Glomerular visceral epithelial cell (primary cell): ENCODE measurements around the gene AQP5.

Experiments used
- DNase-seq: peaks from one replicate; pipeline ENCODE4 v3.0.0-alpha.2; 2016; ENCODE audit errors: extremely low spot score

Gene AQP5

DNA sequence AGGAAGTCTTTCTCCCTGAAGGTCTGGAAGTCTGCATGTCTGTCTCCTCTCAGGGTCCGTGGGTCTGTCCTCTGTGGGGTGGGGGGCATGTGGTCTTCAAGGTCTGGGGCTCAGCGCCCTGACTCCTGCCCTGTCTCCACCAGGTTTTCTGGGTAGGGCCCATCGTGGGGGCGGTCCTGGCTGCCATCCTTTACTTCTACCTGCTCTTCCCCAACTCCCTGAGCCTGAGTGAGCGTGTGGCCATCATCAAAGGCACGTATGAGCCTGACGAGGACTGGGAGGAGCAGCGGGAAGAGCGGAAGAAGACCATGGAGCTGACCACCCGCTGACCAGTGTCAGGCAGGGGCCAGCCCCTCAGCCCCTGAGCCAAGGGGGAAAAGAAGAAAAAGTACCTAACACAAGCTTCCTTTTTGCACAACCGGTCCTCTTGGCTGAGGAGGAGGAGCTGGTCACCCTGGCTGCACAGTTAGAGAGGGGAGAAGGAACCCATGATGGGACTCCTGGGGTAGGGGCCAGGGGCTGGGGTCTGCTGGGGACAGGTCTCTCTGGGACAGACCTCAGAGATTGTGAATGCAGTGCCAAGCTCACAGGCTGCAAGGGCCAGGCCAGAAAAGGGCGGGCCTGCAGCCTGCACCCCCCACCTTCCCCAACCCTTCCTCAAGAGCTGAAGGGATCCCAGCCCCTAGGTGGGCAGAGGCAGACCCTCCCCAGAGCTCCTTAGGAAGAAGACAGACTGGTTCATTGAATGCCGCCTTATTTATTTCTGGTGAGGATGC is 3.4 kb downstream of the AQP5 start:
- DNase-seq, result no peak

GRCh38 chr12:49965836-49966235 is 4.2 kb downstream of the AQP5 start:
- DNase-seq, result no peak

GRCh38 chr12:49966511-49967041 is 4.9 kb downstream of the AQP5 start:
- no peak for DNase-seq

DNA sequence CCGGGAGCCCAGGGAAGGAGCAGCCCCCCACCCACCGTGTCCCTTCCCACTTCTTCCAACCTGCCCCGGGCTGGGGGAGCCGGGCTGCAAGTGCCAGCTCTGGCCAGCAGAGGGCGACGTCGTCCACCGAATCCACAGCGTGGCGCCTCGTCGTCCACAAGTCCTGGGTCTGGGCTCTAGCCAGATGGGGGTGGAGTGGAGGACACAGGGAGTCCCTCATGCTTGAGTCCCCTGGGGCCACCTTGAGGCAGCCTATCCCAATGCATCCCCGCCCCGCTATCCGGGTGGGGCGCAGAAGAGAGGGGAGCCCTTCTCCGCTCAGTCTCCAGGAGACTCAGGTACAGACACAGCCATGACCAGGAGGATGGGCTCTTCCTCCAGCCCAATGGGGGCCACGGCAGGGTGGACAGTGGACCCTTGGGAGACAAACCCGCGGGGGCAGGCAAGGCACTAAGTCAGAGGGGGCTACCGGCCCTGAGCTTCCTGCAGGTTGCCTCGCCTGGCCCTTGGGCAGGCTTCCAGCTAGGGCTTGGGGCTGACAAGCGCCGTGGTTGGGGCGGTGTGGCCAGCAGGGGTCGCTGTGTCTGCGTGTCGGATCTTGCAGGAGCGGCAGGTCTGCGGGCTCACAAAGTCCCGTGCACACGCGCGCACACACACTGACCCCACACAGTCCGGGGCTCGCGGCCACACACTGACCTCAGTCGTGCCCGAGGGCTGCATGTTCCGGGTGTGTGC is 5.5 kb downstream of the AQP5 start:
- peak; percentile 81 for DNase-seq

DNA sequence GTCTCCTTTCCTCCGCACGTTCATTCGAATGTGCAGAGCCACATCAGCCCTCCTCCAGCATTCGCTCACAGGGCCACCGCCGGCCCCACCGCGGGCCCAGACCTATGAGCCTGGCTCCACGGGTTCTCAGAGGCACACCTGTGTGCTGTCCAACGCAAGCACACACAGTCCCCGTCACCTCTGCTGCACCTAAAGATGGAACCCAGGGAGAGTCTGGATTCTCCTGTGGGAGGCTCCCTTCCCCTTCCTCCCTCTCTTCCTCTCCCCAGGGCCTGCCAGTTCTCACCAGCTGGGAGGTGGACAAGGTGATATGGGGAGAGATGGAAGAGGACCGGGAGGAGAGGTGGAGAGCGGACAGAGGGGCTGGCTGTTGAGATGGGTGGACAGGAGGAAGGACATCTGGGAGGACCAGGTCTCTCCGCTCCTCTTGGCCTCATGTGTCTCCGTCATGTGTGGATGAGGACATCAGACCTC is 6.1 kb downstream of the AQP5 start:
- DNase-seq, result no peak

- DNase-seq, result no peak
Measured at GRCh38 chr12:49968471-49968870, 6.8 kb downstream of the AQP5 start.

- DNase-seq, result no peak
Measured at GRCh38 chr12:49969027-49969426, 7.4 kb downstream of the AQP5 start.

DNA sequence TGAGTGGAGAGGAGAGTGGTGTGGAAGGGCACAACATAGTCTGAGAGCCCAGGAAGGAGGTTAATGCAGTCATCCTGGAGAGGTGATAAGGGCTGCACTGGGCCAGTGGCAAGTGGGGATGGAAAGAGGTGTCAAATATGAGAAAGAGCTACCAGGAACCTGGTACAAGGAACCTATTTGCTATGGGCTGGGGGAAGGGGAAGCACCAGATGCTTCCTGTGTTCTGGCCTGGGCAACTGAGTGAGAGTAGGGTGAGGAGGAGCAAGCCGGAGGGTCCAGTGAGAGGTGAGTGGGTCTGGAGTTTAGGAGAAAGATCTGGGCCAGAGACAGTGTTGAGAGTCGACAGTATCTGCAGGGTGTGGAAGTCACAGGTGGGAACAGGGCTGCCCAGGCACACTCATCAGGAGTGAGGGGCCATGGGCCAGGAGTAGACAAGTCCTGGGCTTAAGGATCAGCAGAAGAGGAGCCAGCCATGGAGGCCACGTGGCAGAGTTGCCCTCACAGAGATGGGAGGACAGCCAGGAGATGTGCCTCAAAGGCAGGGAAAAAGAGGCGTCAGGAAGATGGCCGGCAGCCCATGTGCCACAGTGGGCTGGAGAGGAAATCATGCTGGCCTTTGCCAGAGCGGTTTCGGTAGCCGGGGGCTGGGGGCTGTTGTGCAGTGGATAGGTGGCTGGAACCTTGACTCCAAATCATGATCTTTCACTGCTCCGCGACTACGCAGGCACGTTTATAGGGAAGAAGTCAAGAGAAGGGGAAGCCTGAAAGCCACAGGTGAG is 8.2 kb downstream of the AQP5 start:
- no peak for DNase-seq

- DNase-seq, result no peak
Measured at GRCh38 chr12:49970658-49971057, 9.0 kb downstream of the AQP5 start.

DNA sequence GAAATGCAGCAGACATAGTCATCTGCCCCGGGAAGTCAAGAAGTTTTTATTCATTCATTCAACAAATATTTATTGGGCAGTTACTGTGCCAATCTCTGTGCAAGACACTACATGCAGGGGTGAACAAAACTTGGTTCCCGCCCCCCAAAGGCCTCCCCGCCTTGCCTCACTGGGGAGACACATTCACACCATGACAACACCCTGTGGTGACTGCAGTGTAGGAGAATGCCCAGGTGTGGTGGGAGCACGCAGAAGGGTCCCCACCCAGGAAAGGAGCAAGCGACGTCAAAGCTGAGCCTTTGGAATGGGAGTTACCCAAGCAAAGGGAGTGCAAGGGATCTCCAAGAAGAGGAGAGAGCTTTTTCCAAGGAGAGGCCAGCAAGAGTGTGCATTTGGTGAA is 9.5 kb downstream of the AQP5 start:
- no peak for DNase-seq

- DNase-seq, result no peak
Measured at GRCh38 chr12:49972129-49972528, 10.5 kb downstream of the AQP5 start.

GRCh38 chr12:49972641-49973360 is 11.1 kb downstream of the AQP5 start, which contains the start of gene AQP6:
AQP6 (plus strand) TSS chr12:49972947; CDS start chr12:49973174, 227 bp downstream.
- DNase-seq, result no peak

GRCh38 chr12:49973361-49973830 is 11.7 kb downstream of the AQP5 start:
- DNase-seq, result no peak

DNA sequence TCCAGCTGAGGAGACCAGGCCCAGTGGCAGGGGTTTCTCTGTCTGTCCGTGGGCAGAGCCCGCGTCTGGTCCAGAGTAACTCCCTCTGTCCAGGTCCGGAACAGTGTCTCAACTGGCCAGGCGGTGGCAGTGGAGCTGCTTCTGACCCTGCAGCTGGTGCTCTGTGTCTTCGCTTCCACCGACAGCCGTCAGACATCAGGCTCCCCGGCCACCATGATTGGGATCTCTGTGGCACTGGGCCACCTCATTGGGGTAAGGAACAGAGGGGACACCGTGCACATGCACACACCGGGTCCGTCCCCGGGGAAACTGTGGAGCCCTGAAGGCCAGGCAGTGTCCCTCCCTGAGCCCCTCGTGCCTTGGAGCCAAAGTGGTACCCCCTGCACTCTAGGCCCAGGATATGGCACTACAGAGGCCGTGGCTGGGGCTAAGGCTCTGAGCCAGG is 12.6 kb downstream of the AQP5 start:
- peak; percentile 38 for DNase-seq

- DNase-seq, result no peak
Measured at GRCh38 chr12:49974677-49975317, 13.1 kb downstream of the AQP5 start.

DNA sequence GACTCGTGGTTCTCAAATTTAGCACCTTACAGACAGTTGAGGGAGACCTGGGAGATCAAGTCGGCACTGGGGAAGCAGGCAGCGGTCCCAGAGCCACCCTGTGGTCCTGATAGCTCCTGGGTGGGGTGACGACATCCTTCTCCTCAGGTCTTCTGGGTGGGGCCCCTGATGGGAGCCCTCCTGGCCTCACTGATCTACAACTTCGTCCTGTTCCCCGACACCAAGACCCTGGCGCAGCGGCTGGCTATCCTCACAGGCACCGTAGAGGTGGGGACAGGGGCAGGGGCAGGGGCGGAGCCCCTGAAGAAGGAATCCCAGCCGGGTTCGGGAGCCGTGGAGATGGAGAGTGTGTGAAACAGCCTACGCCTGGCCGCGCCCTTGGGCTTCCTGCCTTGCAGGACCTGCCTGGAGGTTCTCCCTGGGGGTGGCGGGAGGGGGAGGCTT is 13.7 kb downstream of the AQP5 start:
- DNase-seq, result no peak

DNA sequence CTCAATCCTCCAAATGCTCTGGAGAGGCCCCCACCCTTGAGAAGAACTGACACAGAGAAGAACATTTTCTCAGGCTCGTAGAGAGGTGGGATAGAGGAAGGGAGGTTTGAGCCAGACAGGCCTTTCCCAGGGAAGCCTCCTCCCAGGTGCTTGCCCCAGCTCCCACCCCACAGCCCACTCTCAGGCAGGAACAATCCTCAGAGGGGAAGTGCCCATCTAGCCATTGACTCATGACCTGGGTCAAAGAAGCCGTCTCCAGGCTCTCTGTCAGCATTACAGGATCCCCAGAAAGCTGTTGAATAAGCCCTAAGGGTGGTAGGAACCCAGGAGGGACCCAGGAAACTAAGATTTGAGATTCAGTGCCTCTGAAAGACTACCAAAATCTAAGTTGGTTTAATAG is 14.9 kb downstream of the AQP5 start:
- no peak for DNase-seq

- no peak for DNase-seq
Measured at GRCh38 chr12:49978125-49978524, 16.5 kb downstream of the AQP5 start.

DNA sequence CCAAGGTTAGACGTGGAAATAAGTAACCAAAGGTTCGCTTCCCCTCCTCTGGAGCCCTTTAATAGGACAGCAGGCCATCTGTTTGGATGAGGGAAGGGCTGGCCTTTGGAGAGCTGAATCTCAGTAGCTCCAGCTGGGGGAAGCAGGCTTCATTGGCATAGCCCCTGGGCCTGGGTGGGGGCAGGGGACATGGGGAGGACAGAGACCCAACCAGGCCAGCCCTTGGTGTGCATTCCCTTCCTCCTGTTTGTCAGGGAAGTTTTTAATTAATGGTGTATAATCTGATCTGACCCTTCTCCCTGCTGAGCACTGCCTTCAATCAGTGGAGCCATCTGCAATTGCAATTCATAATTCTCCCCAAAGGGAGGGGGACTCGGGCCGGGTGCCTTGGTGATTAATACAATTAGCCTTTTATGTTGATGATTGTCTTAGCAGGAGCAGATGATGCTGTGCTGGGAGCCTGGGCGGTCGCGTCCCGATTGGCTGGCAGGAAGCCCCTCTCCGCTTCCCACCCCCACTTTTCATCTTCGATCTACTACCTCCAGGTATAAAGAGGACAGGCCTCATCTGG is 17.4 kb downstream of the AQP5 start:
- no peak for DNase-seq

DNA sequence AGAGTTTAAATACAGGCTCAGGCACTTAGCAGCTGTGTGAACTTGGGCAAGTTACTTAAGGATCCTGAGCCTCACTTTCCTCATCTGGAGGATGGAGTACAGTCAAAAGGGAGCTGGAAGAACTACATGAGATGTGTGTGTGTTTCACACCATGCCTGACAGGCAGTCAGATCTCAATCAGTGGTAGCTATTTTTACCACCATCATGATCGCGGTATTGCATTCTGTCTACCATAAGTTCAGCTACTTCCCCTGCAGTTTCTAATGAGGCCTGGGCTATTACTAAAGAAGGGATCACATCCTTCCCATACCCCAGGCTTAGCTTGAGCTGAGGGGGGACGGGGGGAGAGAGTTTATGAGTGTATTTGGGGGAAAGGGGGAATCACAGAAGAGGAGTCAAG is 18.1 kb downstream of the AQP5 start:
- no peak for DNase-seq
